ENCODE results near the gene ACSS1.

The ACSS1 gene

GRCh38 chr20:24969186-24970029, 88.5 kb downstream of the ACSS1 start:
- no peak for DNase-seq

DNA sequence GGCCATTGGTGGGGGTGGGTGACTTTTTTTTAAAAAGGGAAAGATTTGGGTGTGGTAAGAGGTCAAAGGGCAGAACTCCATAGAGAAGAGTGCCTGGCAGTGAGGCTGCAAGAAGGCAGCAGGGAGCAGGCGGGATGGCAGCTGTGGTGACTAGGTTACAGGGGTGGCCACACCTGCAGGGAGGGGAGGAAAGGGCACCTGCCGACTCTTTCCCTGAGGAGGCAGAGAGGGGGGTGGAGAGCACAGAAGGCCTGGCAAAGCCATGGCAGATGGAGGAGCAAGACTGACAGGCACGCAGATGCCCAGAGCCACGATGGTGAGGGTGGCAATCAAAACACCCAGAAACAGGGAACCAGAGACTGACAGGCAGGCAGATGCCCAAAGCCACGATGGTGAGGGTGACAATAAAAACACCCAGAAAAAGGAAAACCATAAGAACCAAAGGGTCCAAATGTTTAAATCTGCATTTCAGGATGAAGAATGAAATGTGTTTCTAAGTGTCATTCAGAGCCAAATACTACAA, 89.6 kb downstream of the ACSS1 start:
- no peak for DNase-seq

GRCh38 chr20:24966317-24967012, 91.5 kb downstream of the ACSS1 start:
- no peak for DNase-seq

DNA sequence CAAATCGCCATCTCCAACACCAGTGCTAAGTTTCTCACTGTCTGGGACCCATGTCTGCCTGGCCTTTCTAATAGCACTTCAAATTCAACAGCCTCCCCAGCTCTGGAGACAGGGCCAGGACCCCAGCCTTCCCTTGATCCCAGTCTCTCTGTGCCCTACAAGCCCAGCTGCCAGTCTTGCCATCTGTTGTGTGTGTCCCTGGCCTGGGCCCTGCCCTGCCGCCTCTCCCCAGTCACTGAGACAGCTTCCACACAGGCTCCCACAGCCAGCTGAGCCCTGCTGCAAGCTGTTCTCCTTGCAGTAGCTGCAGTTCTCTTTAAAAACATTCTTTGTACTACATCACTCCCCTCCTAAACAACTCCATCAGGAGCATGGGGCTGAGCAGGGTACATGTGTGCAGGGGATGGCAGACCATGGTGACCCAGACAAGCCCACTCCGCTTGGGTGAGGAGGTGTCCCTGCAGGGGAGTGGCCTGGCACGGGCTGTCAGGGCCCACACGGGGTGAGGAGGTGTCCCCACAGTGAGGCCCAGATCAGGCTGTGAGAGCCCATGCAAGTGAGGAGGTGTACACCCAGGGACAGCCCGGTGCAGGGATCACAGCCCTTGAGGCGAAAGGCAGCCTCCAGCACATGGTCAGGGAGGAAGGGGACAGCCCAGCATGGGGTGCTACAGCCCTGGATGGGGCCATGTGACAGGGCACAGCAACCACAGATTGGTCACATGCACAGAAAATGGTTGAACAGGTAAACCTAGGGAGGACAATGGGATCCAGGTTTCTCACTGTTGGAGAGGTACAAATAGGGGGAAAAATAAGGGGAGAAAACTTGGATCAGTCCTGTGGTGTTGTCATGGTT, 92.6 kb downstream of the ACSS1 start:
- DNase-seq, result no peak

DNA sequence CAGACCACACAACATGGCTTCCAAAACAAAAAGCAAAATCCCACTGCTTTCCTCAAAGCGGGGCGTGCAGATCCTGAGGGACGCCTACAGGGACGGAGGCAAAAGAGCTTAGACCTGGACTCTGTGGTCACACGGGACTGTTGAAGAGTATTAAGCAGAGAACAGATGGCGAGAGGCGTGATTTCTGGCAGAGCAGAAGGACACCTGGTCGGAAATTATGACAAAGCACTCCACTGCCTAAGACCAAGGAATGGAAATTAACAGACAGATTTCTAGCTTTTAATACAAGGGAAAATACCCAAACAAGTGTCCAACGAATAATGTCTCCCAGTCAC, 93.5 kb downstream of the ACSS1 start:
- no peak for DNase-seq

GRCh38 chr20:24963672-24964505, 94.0 kb downstream of the ACSS1 start:
- DNase-seq, result no peak

DNA sequence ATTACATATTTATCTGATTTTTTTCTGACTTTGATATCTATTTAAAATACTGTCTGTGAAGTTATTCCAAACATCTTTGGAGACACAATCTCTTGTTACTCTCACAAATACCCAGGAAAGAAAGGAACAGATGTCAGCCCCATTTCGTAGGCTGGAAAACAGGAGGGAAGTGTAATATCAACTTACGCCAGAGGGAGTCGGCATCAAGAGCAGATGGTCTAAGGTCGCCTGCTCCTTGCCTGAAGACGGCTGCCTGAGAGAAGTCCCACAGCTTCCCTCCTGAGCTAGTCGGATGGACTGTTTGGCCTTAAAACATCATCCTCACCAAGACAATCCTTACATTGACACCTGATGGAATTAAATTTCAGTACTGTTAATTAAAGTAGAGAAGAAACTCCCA, 95.4 kb downstream of the ACSS1 start:
- no peak for DNase-seq

- no peak for DNase-seq
Measured at GRCh38 chr20:24962182-24962492, 95.8 kb downstream of the ACSS1 start.

GRCh38 chr20:24961384-24962181, 96.4 kb downstream of the ACSS1 start:
- no peak for DNase-seq

GRCh38 chr20:24960861-24961260, 97.1 kb downstream of the ACSS1 start:
- DNase-seq, result no peak

DNA sequence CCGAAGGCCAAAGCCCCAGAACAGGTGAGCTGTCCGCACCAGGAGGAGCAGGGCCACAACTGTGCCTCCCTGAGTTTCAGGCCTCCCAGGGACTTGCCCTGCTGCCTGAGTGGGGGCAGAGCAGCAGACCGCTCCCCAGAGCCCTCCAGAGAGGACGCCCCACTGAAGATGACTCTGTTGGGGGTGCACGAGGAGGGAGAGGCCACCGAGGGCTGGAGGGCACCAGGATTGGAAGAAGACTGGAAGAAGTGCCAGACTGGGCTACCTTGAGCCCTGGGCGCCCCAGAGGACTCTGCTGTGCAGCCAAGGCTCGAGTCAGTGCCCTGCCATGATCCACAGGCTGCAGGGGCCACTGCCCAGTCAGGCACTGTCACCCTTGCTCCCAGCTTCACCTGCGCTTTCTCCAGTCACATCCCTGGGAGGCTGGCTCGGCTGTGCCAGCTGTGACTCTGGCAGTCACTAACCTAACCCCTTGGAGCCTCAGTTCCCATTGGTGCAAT, 97.6 kb downstream of the ACSS1 start:
- no peak for DNase-seq

DNA sequence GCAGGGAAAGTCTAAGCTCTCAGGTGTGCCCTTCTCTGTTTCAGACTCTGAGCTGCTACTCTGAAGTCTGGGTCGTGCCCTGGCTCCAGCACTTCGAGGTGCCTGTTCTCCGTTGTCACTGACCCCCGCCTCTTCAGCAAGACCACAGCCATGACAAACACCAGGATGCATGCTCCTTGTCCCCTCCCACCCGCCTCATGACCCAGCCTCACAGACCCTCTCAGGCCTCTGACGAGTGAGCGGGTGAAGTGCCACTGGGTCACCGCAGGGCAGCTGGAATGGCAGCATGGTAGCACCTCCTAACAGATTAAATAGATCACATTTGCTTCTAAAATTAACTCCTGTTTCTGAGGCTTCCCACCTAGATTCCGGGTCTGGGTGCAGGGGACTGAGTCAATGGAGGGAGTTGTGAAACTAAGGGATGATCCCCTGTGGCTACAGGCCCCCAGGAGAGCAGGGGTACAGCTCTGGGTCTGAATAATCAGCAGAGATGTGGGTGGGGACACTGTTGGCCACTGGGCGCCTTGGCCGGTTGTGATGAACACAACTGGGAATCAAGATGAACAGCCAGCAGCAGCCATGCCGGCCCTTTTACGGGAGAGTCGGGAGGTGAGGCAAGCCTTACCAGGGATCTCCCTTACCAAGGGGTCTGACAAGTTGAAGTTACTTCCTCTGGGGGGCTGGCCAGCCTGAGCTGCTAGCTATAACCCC, 98.2 kb downstream of the ACSS1 start:
- no peak for DNase-seq

GRCh38 chr20:24958506-24959385, 99.2 kb downstream of the ACSS1 start:
- DNase-seq, result no peak

DNA sequence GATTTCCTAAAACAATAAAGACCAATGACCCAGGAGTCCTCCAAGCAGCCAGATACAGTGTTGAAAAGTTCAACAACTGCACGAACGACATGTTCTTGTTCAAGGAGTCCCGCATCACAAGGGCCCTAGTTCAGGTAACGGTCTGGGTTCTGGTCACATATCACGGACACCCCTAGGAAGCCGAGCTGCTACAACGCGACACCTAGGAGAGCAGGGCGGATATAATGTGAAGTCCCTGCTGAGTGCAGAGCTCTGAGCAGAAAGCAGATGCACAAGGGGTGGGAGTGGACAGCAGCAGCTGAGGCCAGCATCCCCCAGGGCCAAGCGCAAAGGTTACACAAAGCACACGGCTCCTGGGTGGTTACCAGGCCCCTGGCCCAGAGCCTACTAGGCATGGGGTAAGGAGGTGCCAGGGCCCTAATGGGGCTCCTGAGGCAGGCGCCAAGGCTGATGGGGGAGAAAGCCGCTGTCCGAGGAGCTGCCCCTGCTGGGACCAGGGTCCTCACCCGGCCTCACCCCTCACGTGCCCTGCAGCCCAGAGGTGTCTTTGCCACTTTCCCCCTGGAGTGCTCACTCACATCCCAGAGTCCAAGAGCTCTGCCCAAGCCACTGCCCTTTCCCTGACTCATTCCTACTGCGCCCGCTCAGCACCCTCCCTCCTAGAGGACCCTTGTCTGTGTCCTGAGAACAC, 100.5 kb downstream of the ACSS1 start:
- no peak for DNase-seq

Measured in EL (cell line).